HEK293 (cell line): ENCODE measurements around the gene SLAMF9.

Experiments used
- CTCF ChIA-PET: fragments of 350-600 bp; formaldehyde crosslinking; extraction: SDS; loops from one replicate; lab custom pipeline; 2021; ENCODE audit warnings: antibody characterized with exemption; lab: Yijun Ruan, JAX
- POLR2A ChIA-PET: fragments of 300-600 bp; formaldehyde crosslinking; extraction: SDS; loops from one replicate; lab custom pipeline; 2020; ENCODE audit warnings: antibody characterized with exemption, inconsistent platforms; lab: Yijun Ruan, JAX
- H3K27ac ChIP-seq: fragments of 200-500 bp; sonication (Bioruptor generic); 2 replicates; pipeline ENCODE4 v1.5.1; 2014; ENCODE audit warnings: low read depth, low read length, control low read depth, inconsistent platforms; ENCODE audit errors: extremely low read depth
- H3K36me3 ChIP-seq, 2 experiments: fragments of 200-500 bp in 1 of 2; sonication (Bioruptor generic) in 1 of 2; 1 replicate in 1 of 2; 2 replicates in 1 of 2; pipeline ENCODE4 v1.5.1; 2014 to 2017; ENCODE audit warnings: inconsistent platforms in 2 of 2, low read length in 2 of 2; ENCODE audit not compliant: control insufficient read depth in 2 of 2, insufficient read depth in 1 of 2
- H3K4me1 ChIP-seq: fragments of 200-500 bp; sonication (Bioruptor generic); 2 replicates; pipeline ENCODE4 v1.5.1; 2014; ENCODE audit warnings: mild to moderate bottlenecking, low read length, inconsistent platforms; ENCODE audit not compliant: control insufficient read depth, insufficient read depth
- H3K4me3 ChIP-seq: 2 replicates; pipeline ENCODE4 v1.5.1; 2011; ENCODE audit warnings: low read depth, mild to moderate bottlenecking, control low read depth, low read length, moderate library complexity
- H3K9me3 ChIP-seq: fragments of 200-500 bp; sonication (Bioruptor generic); 2 replicates; pipeline ENCODE4 v1.5.1; 2014; ENCODE audit warnings: low read depth, low read length, inconsistent platforms; ENCODE audit not compliant: control insufficient read depth, insufficient read depth
- HIC1 ChIP-seq: fragments of 450-650 bp; formaldehyde crosslinking; IDR thresholded peaks from 2 replicates; pipeline ENCODE4 v1.5.1; 2016; ENCODE audit warnings: missing biosample characterization, missing genetic modification characterization
- HOXC10 ChIP-seq: sonication (generic); formaldehyde crosslinking; IDR thresholded peaks from 2 replicates; pipeline ENCODE4 v1.8.1; 2023; ENCODE audit warnings: mild to moderate bottlenecking, missing genetic modification reagents
- KLF8 ChIP-seq: fragments of 450-650 bp; formaldehyde crosslinking; IDR thresholded peaks from 2 replicates; pipeline ENCODE4 v1.5.1; 2016; ENCODE audit warnings: missing biosample characterization, missing genetic modification characterization
- KLF9 ChIP-seq: fragments of 450-650 bp; formaldehyde crosslinking; IDR thresholded peaks from 2 replicates; pipeline ENCODE4 v1.5.1; 2016; ENCODE audit warnings: missing biosample characterization, missing genetic modification characterization, low read depth
- MEIS1 ChIP-seq: sonication (generic); formaldehyde crosslinking; IDR thresholded peaks from 2 replicates; pipeline ENCODE4 v1.8.1; 2022; ENCODE audit warnings: missing genetic modification reagents, mild to moderate bottlenecking, borderline replicate concordance
- OSR2 ChIP-seq: fragments of 450-650 bp; formaldehyde crosslinking; IDR thresholded peaks from 2 replicates; pipeline ENCODE4 v1.5.1; 2016; ENCODE audit warnings: missing biosample characterization, missing genetic modification characterization
- PATZ1 ChIP-seq: fragments of 450-650 bp; formaldehyde crosslinking; IDR thresholded peaks from 2 replicates; pipeline ENCODE4 v1.5.1; 2016; ENCODE audit warnings: missing biosample characterization, missing genetic modification characterization
- ZFP3 ChIP-seq: fragments of 450-650 bp; formaldehyde crosslinking; IDR thresholded peaks from 2 replicates; pipeline ENCODE4 v1.5.1; 2016; ENCODE audit warnings: low read depth, missing biosample characterization, missing genetic modification characterization
- ZFP69B ChIP-seq: fragments of 450-650 bp; formaldehyde crosslinking; IDR thresholded peaks from 2 replicates; pipeline ENCODE4 v1.5.1; 2016; ENCODE audit warnings: missing biosample characterization, missing genetic modification characterization
- ZNF140 ChIP-seq: fragments of 450-650 bp; formaldehyde crosslinking; IDR thresholded peaks from 2 replicates; pipeline ENCODE4 v1.5.1; 2016; ENCODE audit warnings: missing biosample characterization, missing genetic modification characterization
- ZNF26 ChIP-seq: fragments of 450-650 bp; formaldehyde crosslinking; IDR thresholded peaks from 2 replicates; pipeline ENCODE4 v1.5.1; 2016; ENCODE audit warnings: missing biosample characterization, missing genetic modification characterization
- ZNF302 ChIP-seq: fragments of 450-650 bp; formaldehyde crosslinking; IDR thresholded peaks from 2 replicates; pipeline ENCODE4 v1.5.1; 2016; ENCODE audit warnings: missing biosample characterization, missing genetic modification characterization, low read depth
- ZNF423 ChIP-seq: fragments of 450-650 bp; formaldehyde crosslinking; IDR thresholded peaks from 2 replicates; pipeline ENCODE4 v1.5.1; 2016; ENCODE audit warnings: missing biosample characterization, missing genetic modification characterization
- ZNF473 ChIP-seq: fragments of 450-650 bp; formaldehyde crosslinking; IDR thresholded peaks from 2 replicates; pipeline ENCODE4 v1.5.1; 2017; ENCODE audit warnings: missing biosample characterization, missing genetic modification characterization
- ZNF544 ChIP-seq: fragments of 450-650 bp; formaldehyde crosslinking; IDR thresholded peaks from 2 replicates; pipeline ENCODE4 v1.5.0; 2017; ENCODE audit warnings: missing biosample characterization, missing genetic modification characterization

The SLAMF9 gene

GRCh38 chr1:159980786-159981185, 26.7 kb upstream of the SLAMF9 start:
- Histone ChIP-seq H3K36me3 (no peaks in the 10 kb centered on the region), H3K4me3 (no peak overlapping the region), H3K27ac (no peak overlapping the region), H3K9me3 (no peaks in the 10 kb centered on the region), H3K4me1 (no peaks in the 10 kb centered on the region)
- ChIA-PET CTCF (interaction anchor here (0.8 kb wide), 1 partner anchor 13 kb away, joined by 4 read pairs; no protein-coding TSS in a partner anchor), POLR2A (no interaction called here)
- no peak for TF ChIP-seq HOXC10 (CRISPR knock-in tag)
- TF ChIP-seq ZNF302 = no peak

- H3K4me1 ChIP-seq = no peaks in the 10 kb centered on the region
- no peaks in the 10 kb centered on the region for H3K36me3 ChIP-seq
- POLR2A ChIA-PET = no interaction called here
- no peak for TF ChIP-seq PATZ1 (tag by site-specific recombination)
- TF ChIP-seq KLF8 (tag by site-specific recombination) = no peak
- no peak for TF ChIP-seq HIC1 (tag by site-specific recombination)
- TF ChIP-seq ZNF544 (tag by site-specific recombination) = no peak
- no peaks in the 10 kb centered on the region for H3K9me3 ChIP-seq
- no peak overlapping the region for H3K27ac ChIP-seq
- CTCF ChIA-PET = no interaction called here
- H3K4me3 ChIP-seq = no peak overlapping the region
Measured at GRCh38 chr1:159980076-159980475, 26.0 kb upstream of the SLAMF9 start.

GRCh38 chr1:159979257-159979656, 25.2 kb upstream of the SLAMF9 start:
- Histone ChIP-seq H3K9me3 (no peaks in the 10 kb centered on the region), H3K27ac (no peak overlapping the region), H3K36me3 (no peaks in the 10 kb centered on the region), H3K4me3 (no peak overlapping the region), H3K4me1 (no peaks in the 10 kb centered on the region)
- CTCF ChIA-PET = interaction anchor here (0.7 kb wide), 1 partner anchor 14 kb away, joined by 4 read pairs; no protein-coding TSS in a partner anchor
- POLR2A ChIA-PET = no interaction called here
- no peak for TF ChIP-seq ZFP69B (tag by site-specific recombination)
- no peak for TF ChIP-seq MEIS1
- no peak for TF ChIP-seq ZNF26 (tag by site-specific recombination)
- no peak for TF ChIP-seq ZNF473 (tag by site-specific recombination)
- TF ChIP-seq ZNF140 = no peak
- no peak for TF ChIP-seq ZFP3 (tag by site-specific recombination)
- no peak for TF ChIP-seq KLF9 (tag by site-specific recombination)
- no peak for TF ChIP-seq ZNF423 (tag by site-specific recombination)
- TF ChIP-seq OSR2 = no peak
